Fibroblast of villous mesenchyme (primary cell): ENCODE measurements around the gene MYO1D. TPM values are rescaled to one million over a fixed set of nuclear protein-coding genes. Genes with fewer than 3 reads are reported as not detected.
"Not testable (repeated sequence)": the region's sequence is repeated elsewhere in the genome, so short reads cannot be mapped to it uniquely, and the experiment has no call there.

Experiments used
- DNase-seq: peaks from one replicate; pipeline ENCODE4 v3.0.0-alpha.2; 2010; ENCODE audit warnings: low read depth
- H3K4me3 ChIP-seq: 2 replicates; pipeline ENCODE4 v1.5.1; 2011; ENCODE audit warnings: low read depth, mild to moderate bottlenecking, low read length
- total RNA-seq: library from RNA; depleted of rRNA; stranded (reverse); fragments of >200 nt; gene quantifications from 2 replicates; pipeline ENCODE4 v1.2.3, GENCODE V29; 2012
- TF ChIP-seq, protein P1 (sequence below): IDR thresholded peaks from 2 replicates; pipeline ENCODE4 v1.5.1; 2012; ENCODE audit warnings: low read depth, mild to moderate bottlenecking, low read length; ENCODE audit not compliant: insufficient read depth

Gene MYO1D
- total RNA-seq, 1 donor, result 19.0 TPM

DNA sequence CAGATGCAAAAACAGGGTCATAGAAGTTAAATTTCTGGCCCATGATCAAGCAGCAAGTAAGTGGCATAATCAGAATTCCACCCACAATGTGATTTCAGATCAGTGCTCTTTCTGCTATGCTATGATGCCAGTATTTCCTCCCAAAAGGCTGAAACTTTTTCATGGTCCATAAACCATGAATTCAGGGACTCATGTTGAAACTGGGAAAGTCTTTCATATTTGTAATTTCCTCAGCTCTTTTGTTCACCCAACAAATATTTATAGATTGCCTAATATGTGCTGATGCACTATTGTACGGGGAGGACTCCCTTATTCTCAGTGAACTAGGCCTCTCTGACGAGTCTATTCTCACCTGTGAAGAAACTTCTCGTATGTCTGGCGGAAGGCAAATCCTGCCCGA is 156.3 kb downstream of the MYO1D start:
- no peak for DNase-seq
- no peak overlapping the region for H3K4me3 ChIP-seq
- TF ChIP-seq, protein P1, sequence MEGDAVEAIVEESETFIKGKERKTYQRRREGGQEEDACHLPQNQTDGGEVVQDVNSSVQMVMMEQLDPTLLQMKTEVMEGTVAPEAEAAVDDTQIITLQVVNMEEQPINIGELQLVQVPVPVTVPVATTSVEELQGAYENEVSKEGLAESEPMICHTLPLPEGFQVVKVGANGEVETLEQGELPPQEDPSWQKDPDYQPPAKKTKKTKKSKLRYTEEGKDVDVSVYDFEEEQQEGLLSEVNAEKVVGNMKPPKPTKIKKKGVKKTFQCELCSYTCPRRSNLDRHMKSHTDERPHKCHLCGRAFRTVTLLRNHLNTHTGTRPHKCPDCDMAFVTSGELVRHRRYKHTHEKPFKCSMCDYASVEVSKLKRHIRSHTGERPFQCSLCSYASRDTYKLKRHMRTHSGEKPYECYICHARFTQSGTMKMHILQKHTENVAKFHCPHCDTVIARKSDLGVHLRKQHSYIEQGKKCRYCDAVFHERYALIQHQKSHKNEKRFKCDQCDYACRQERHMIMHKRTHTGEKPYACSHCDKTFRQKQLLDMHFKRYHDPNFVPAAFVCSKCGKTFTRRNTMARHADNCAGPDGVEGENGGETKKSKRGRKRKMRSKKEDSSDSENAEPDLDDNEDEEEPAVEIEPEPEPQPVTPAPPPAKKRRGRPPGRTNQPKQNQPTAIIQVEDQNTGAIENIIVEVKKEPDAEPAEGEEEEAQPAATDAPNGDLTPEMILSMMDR, result no peak

DNA sequence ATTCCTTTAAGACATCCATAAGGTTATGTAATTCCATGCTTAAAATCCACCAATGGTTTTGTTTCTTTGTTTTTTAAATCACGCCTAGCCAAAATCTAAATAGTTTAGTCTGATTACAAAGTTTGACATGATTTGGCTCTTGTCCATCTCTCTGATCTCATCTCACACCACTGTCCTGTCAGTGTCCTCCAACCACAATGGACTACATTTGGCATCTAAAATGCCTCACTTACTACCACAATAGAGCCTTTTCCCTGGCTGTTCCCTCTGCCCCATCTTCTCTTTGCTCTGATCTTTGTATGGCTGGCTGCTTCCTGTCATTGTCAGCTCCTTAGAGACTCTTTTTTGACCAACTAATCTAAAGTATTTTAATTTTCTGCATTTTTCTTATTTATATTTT is 157.2 kb downstream of the MYO1D start:
- no peak for DNase-seq
- TF ChIP-seq, protein P1, result no peak
- no peak overlapping the region for H3K4me3 ChIP-seq

DNA sequence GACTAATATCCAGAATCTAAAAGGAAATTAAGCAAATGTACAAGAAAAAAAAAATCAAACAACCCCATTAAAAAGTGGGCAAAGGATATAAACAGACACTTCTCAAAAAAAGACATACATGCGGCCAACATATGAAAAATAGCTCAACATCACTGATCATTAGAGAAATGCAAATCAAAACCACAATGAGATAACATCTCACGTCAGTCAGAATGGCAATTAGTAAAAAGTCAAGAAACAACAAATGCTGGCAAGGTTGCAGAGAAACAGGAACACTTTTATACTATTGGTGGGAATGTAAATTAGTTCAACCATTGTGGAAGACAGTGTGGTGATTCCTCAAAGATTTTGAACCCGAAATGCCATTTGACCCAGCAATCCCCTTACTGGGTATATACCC is 162.0 kb downstream of the MYO1D start:
- H3K4me3 ChIP-seq, DNase-seq: not testable (repeated sequence)

DNA sequence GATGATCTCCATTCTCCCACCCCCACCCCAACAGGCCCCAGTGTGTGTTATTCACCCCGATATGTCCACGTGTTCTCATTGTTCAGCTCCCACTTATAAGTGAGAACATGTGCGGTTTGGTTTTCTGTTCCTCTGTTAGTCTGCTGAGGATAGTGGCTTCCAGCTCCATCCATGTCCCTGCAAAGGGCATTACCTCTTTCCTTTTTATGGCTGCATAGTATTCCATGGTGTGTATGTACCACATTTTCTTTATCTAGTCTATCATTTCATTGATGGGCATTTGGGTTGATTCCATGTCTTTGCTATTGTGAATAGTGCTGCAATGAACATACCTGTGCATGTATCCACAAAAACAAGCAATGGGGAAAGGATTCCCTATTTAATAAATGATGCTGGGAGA is 162.7 kb downstream of the MYO1D start:
- not testable (repeated sequence) for DNase-seq

DNA sequence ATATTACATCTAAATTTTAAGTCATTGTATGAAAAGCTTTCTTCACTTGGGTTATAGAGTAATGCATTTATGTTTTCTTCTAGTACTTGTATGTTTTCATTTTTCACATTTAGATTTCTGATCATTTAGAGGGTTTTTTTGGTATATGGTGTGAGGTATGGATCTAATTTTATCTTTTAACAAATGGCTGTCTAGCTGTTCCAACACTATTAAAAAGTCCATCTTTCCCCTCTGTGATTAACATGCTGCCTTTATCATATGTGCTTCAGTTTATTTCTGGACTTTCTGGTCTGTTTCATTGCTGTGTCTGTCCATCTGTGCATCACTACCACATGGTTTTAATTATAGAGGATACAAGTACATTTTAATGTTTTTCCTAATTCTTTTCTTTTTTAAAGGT is 163.8 kb downstream of the MYO1D start:
- TF ChIP-seq, protein P1, result no peak
- no peak overlapping the region for H3K4me3 ChIP-seq
- DNase-seq, result peak; percentile 6

More for the DNA sequence above, 162.7 kb downstream of the MYO1D start:
- H3K4me3 ChIP-seq, result not testable (repeated sequence)

DNA sequence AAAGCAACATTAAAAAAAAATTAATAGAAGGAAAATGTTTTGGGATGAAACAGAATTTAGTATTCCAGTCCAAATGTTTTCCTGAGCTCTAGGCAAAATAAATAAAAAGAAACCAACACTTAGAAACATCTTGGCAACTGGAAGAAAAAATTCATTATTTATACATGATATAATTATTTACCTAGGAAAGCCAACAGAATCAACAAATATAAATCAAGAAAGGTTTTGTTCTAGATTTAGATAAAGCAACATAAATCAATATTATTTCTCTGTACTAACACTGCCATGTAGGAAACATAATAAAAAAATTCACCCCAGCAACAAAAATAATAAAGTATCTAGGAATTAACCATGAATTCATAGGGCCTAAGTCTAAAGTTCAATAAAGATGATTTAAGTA is 167.4 kb downstream of the MYO1D start:
- H3K4me3 ChIP-seq, result no peak overlapping the region
- DNase-seq, result no peak
- TF ChIP-seq, protein P1, result no peak

DNA sequence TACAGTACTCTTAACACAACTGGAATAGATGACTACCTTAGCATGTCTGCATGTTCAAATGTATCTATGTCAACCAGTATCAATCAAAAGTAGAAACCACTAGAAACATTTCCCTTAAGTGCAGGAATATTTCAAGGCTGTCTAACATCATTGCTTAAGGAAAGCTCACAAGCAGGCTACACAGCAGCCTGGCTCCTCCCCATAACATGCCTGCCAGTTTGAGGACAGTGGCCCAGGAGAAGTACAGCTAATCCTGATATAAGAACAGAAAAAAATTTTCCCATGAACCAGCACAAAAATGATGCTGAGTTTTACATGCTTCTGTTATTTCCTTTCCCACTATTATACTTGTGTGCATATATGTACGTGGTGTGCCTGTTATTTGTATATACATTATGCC is 175.1 kb downstream of the MYO1D start:
- DNase-seq, result no peak
- no peak overlapping the region for H3K4me3 ChIP-seq
- TF ChIP-seq, protein P1, result no peak

DNA sequence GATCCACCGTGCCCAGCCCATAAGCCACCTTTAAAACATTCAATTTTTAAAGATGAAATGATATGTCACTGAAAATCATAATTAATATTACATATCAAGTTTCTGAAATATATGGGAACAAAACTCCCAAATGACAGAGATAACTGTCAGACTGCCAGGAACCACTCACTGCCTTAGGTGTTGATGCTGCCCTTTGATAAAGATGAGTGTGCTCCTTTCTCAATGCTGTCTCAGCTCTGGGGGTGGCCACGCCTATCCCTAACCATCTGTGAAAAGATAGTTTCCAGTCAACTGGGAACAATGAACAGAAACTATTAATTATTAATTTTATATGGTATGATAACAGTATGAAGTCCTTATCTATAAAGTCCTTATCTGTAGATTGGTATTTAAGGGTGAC is 177.7 kb downstream of the MYO1D start:
- TF ChIP-seq, protein P1, result no peak
- no peak overlapping the region for H3K4me3 ChIP-seq
- no peak for DNase-seq
